Peyer's patch (tissue), 4 donors: Measurements from ENCODE around the gene ARIH2.

Experiments used
- POLR2A ChIP-seq, 2 donors: fragments of 450-650 bp; IDR thresholded peaks; one replicate each; pipeline ENCODE4 v1.5.1; 2017; ENCODE audit warnings: antibody characterized with exemption in 2 of 2, mild to moderate bottlenecking in 2 of 2, moderate library complexity in 2 of 2
- TF ChIP-seq, protein P1 (sequence below), 6 experiments: fragments of 450-650 bp in 4 of 6; fragments of 200-600 bp in 2 of 6; sonication (generic) in 1 of 6; IDR thresholded peaks; one replicate each; pipeline ENCODE4 v1.5.1; 2017 to 2019; ENCODE audit warnings: antibody characterized with exemption in 6 of 6, mild to moderate bottlenecking in 3 of 6, moderate library complexity in 1 of 6

DNA sequence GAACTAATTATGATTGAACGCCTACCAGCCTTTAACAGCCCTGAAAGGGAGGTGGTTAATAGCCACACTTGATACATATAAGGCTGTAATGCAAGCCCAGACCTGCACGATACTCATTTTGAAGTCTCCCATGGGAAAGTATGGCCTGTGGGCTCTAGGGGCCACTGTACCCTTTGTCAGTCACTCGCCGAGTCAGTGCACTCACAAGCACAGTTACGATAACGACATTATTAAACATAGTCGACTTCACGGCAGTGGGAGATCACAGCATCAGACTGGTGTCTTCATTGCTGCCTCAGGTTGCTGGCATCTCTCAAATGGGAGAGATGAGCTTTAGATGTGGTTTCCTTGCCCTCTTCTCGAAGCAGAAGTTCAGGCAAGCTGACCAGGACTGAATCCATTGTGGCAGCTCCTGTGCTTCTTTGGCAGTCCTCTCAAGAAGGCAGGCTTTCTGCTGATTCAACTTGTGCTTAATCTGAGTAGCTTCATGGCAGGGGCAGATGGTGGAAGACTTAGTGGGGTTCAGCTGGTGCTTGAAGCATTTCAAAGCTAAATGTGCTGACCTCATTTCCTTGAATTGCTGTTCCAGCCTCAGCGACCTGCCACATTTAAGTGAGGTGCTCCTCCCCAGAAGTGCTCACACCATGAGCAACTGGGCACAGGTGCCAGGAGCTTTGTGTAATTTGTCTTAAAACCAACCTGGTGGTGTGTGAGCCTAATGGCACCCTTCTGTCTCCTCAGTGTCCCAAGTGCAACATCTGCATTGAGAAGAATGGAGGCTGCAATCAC, 55.6 kb downstream of the ARIH2 start:
- TF ChIP-seq, protein P1, sequence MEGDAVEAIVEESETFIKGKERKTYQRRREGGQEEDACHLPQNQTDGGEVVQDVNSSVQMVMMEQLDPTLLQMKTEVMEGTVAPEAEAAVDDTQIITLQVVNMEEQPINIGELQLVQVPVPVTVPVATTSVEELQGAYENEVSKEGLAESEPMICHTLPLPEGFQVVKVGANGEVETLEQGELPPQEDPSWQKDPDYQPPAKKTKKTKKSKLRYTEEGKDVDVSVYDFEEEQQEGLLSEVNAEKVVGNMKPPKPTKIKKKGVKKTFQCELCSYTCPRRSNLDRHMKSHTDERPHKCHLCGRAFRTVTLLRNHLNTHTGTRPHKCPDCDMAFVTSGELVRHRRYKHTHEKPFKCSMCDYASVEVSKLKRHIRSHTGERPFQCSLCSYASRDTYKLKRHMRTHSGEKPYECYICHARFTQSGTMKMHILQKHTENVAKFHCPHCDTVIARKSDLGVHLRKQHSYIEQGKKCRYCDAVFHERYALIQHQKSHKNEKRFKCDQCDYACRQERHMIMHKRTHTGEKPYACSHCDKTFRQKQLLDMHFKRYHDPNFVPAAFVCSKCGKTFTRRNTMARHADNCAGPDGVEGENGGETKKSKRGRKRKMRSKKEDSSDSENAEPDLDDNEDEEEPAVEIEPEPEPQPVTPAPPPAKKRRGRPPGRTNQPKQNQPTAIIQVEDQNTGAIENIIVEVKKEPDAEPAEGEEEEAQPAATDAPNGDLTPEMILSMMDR (IDR thresholded peaks at IDR 0.05): no peak
- TF ChIP-seq POLR2A (IDR thresholded peaks at IDR 0.05): no peak
